ENCODE measurements around the gene DRGX.

Gene DRGX

DNA sequence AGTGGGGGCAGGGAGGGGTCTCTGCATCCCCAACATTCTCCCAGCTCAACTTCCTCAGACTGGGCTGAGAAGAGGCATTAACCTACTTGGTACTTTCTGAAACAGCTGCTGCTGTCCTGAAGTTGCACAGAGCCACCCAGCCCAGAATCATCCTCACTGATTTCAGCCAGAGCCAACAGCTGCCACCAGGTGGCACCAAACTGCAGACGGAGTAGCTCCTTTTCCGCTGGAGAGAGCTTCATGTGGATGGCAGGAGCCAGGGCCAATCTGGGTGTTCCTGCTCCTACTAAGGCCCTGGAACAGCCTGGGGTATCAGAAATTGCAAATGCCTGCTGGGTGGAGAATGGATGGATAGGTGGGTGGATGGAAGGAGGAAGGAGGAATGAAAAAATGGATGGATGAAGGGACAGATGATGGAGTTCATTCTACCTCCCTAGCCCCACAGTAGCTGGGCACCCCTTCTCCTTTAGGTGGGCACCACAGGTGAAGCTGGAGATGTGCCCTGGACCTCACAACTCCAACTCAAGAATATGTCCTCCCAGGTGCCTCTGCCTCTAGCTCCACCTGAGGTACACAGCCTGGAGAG is 11.8 kb upstream of the DRGX start:
- peak; percentile 69 for DNase-seq (ENCODE audit: low read depth)

DNA sequence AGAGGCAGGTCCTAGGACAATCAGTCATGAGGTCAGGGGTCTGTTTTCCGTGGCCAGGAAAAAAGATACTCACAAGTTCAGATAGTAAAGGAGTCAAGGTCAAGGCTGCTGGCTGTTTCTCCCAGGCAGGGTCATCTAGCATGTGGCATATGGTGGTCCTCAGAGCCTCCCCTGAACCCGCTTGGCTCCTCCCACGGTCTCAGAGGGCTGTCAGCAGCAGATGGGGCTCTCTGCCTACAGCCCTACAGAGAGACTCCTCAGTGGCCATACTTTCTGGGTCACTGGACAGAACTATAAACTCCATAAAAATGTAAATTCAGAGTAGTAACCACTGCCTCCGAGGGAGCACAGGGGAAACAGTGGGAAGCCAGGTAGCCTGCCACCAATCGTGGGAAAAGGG is 11.3 kb upstream of the DRGX start:
- no peak for DNase-seq (ENCODE audit: low read depth)

DNA sequence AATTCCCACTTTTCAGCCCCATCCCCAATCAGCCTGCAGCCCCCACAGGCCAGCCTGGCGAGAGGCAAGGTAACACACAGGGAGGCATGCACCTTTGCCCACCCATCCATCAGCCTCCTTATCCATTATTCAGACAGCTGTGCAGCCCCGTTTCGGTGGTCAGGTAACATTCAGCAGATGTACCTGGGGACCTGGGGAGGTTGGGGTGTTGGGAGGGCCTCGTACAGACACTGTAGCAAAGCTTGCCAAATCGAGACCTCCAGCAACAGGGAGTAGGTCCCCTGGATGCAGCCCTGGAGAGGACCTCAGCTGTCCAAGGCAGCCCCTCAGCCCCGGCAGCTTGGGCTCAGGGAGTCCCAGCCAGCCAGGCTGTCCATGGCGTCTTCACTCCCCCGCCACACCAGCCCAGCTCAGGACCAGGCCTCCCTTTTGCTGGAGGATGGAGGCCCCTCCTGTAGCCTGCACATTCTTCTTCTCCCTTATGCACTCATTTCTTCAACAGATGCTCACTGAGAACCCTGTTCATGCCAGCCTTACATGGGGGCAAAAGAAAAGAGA is 8.5 kb upstream of the DRGX start:
- DNase-seq (ENCODE audit: low read depth): no peak

DNA sequence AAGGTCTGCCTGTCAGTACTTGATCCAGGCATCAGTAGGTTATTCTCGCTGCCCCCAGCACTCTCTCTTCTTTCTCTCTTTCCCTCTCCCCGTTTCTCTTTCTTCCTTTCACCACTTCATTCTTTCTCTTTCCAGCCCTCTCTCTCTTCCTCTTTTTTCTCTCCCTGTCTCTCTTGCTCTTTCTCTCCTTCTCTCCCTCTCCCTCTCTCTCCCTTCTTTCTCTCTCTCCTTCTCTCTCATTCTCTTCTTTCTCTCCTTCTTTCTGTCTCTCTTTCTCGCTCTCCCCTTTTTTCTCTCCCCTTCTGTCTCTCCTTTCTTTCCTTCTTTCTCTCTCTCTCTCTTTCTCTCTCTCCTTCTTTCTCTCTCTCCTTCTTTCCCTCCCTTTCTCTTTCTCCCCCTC is 7.5 kb upstream of the DRGX start:
- DNase-seq (ENCODE audit: low read depth): no peak

DNA sequence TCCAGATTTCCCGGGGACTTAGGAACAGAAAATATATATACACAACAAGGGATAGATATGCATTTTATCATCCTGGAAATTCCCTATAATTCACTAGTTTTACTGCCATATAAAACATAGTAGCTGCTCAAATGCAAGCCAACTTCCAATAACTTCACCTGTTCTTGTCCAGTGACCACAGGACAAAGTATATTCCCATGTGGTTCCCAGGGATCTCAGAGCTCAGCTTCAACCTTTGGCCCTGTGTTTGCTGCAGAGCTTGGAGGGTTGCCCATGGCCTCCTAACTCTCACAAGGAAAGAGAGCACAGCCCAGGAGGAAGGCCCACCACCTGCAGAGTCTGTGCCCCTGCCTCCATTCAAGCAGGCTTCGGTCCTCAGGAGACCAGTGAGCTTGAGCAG is 4.5 kb upstream of the DRGX start:
- no peak for DNase-seq (ENCODE audit: low read depth)

DNA sequence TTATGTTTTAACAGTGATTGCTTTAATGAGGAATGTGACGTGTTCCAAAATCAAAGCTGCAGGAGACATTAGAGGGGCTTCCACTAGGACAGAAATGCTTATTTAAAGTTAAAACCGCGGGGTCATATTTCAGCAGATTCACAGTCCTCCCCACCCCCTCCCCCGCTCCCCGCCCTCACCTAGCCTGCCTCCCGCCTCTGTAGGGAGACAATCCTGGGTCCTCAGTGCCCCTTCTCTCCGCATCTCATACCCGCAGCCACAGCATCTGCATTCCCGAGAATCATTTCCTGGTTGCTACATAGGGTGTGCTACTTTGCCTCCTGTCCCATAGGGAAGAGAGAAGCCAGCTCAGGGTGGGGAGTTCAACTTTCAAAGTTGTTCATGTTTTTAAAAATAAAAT is 3.1 kb upstream of the DRGX start:
- DNase-seq (ENCODE audit: low read depth): no peak

DNA sequence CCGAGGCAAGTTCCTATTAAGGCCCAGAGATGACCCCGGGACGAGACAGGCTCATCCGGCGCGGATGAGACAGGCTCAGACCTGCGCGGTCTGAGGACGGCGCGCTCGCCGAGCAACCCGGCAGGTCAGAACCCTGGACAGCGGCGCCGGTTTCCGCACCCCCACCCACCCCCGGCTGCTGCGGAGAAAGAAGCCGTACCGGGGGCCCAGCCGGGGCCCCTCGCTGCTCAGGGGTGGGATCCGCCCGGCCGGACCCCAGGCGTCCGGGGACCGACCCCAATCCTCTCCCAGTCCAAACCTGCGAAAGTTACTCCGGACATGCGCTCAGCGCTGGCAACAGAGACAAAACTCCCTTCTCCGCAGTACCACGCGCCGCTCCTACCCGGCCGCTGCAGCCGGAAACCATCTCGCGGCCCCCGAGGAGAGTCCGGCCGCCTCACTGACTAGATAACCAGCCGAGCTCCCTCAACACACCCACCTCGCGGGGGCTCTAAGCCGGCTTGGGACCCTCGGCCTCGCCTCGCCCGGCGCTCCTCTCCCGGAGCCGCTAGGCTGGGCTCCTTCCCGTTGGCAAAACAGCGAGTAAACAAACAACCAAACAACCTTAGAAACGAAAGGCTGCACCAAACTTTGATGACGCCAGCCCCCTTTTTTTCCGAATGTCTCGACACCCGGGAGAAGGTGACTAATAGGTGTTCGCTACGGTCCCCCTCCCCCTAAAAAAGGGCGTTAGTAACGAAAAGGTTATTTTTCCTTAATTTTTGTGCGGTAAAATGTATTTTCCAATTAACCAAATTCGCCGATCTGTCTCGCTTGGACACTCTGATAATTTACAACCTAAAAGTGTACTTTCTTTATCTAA is 2.3 kb upstream of the DRGX start:
- peak; percentile 36 for DNase-seq (ENCODE audit: low read depth)

DNA sequence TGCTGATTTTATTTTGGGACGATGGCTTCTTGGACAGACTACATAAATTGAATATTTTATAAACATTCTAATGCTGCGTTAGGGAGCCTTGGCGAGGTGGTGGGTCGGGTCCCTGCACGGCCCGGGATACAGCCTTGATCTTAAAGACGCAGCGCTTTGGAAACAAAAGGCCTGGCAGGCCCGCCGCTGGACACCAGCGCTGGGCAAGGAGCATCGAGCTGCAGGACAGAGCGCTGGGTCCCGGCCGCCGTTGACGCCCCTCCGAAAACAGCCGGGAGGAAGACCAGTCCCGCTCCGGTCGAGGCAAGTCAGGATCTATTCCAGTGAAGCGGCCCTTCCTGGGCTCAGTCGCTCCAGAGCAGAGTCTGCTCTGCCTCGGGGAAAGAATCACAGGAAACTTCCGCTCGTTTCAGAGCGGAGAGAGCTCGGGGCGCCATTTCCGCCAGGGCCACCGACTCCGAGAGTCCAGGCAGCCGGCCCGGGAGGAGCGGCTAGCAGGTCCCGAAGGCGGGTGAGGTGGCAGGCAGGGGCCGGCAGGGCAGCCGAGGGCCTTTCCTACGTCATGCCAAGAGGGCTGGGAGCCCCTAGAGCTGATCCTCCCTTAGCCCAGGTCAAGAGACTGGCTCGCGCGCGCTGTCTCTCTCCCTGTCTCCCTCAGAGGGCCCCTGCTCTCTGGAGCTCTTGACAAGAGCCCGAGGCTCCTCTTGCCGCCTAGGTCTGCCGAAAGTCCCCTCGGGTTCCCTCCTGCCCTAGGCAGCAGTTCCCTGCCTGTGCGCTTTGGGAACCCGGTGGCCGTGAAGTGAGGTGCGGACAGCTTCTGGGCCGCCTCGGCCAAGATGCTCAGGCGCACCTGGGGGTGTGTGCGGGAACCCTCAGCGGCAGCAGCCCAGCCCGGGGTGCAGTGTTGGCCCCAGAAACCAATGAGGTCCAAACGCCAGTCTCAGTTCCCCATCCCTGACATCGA is 1.4 kb upstream of the DRGX start:
- DNase-seq (ENCODE audit: low read depth): no peak

DNA sequence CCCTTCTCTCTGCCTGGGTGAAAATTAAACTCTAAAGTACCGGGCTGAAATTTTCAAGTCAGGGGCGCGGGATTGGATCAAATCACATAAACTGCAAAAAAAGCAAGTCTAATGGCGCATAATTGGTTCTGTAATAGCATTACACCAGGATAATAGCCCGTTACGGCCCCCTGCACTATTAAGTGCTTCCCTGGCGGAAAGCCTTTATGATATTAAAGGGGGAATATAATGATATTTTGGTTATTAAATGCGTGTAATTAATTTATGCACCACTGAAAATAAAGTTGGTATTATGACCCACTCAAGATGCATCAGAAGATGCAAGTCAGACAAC is 744 bp upstream of the DRGX start:
- DNase-seq (ENCODE audit: low read depth): no peak

DNA sequence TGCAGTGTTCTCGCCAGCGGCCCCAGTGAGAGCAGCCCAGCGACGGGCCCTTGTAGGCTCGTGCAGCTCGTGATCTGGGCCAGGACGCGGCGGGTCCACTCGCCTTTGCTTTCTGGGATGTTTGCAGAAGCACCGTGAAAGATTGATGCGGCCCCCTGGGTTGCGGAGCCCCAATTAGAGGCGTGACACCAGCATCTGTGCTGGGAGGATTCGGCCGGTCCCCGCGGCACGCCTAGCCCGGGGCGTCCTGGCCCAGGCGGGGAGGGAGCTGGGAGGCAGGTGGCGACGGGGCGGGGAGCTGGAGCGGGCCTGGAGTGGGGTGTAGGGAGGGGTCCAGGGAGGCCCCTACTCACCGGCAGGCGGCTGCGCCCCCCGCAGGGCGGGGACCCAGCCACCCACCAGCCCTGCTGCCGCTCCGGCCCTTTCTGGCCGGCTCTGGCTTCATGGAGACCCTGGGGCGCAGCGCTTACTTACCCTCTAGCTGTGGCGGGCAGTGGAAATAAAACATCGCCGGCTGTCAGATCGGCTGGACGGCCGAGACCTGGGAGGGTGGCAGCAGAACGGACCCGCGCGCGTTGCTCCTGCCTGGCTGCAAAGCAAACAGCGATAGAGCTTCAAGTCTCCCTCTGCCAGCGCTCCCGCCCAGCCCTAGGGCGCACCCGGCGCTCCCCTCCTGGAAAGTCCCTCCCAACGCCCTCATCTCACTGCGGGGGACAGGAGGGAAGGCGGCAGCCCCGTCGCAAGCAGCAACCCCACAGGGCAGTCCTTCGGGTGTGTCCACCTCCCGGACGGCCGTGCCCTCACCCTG is 752 bp downstream of the DRGX start:
- DNase-seq (ENCODE audit: low read depth): no peak

DNA sequence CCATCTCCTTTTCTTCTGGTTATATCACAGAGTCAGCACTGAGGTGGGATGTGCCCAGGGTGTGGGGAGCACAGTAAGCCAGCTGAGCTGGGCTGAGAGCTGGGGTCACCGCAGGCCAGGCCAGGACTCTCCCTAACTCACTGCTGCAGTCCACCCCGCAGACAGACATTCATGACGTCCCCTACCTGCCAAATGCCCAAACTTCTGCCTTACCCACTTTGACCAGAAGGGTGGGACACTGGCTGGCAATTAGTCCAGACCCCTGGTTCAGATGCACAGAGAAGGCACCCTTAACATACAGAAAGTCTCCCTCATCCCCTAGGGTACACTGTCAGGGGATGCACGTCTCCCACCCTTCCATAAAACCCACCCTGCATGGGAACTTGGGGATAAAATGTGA is 2.1 kb downstream of the DRGX start:
- DNase-seq (ENCODE audit: low read depth): no peak

DNA sequence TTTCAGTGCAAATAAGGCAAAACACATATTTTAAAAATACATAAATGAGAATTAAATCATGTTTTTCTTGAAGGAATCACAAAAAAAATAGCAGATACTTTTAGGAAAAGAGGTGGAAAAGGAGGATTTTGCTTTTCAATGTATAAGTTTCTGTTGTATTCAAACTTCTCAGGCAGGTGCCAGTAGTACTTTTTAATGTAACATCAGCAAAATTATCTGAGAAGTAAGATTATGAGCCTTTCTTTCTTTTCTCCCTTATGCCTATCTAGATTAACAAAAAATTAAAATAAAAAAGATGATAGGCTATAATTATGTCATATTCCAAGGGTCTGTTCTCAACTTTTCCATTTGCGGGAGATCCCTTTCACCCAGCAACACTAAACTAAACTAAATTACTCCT is 2.6 kb downstream of the DRGX start:
- DNase-seq (ENCODE audit: low read depth): no peak

DNA sequence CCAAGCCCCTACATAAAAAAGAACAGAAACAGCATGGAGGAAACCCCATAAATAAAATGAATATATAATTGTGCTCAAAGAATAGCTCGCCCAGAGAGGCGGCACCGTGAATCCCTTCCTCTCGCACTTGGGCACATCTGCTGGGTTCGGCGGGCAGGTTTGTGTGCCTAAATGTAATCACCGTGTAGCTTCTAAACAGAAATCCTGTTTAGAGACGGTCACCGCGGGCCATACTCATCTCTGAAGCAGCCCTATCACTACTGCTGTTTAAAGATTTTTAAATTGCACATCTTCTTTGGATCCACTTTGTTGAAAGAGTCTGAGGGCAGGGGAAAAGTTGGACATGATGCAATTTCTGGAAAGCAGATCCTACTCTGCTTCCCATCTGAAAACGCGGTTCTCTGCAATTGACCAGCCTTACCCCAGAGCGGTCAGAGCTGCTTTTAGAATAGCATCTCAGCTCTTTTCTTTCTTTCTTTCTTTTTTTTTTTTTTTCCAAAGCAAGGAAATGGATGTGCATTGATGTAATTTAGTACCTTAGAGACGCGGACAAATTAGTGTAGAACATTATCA is 6.4 kb downstream of the DRGX start:
- DNase-seq (ENCODE audit: low read depth): no peak

DNA sequence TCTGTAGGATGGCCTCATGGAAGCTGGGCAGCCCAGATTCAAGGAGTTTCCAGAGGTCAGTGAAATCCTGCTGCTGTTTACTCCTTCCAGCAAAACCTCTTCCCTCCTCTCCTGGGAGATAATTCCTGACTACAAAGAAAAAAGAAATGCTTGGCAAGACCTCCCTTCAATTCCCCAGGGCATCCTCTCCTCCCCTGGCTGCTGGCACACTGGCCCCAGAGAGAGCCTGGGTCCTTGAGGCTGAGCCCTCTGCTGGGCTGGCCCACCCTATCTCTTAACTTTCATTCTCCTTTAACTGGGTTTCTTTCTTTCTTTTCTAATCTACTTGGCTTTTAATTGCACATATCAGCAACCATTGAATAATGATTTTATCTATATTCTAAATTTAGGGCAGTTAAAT is 7.7 kb downstream of the DRGX start:
- DNase-seq (ENCODE audit: low read depth): no peak

DNA sequence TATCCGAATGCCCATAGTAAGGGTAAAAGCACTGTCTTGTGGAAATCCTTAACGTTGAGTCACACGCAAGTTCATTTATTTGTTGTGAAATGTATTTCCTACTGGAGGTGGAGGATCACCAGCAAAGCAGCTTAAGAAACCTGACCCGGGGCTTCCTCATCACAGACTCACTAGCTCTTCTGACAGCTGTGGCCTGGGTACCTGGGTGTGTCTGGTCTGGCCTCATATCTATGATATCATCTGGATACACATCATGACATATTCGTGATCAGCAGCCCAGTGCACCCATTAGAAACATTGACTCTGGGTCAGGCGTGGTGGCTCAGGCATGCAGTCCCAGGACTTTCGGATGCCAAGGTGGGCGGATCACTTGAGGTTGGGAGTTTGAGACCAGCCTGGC is 8.8 kb downstream of the DRGX start:
- DNase-seq (ENCODE audit: low read depth): no peak

DNA sequence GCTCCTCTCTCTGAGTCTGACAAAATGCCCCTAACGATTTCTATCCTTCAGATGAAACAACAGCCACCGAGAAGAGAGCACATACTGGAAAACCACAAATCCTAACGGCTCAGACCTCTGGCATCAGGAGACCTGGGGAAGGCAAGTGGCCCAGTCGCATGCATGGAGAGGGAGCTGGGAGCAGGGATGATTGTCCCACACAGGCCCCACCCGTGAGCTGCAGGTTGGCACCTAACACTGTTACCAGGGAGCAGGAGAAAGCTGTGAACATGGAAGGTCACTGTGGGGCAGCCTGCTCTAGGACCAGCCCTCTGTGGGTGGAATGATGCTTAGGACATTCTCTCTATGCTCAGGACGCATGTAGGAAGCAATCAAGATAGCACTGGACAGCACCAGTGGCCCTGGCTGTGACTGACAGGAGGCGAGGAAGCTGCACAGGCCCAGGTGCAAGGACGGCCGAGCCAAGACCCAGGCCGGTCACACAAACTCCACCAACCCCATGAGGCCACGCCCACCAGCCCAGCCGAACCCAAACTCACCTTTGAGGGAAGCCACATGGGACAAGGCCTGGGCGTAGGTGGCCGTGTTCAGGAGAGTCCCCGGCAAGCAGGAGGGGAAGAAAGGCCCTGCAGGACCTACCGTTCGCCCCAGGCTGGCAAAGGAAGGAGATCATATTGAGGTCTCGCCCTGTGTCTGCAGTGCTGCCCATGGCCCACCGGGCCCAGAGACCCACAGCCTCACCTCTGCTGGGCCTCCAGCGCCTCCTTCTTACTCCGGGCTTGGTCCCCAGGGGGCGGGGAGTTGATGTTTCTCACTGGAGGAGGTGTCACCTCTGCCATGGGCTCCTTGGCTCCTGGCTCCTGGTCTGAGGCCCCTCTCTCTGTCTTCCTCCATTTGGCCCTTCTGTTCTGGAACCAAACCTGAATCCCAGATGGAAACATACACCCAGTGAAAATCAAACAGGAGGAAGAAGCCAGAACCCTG is 9.7 kb downstream of the DRGX start:
- no peak for DNase-seq (ENCODE audit: low read depth)

DNA sequence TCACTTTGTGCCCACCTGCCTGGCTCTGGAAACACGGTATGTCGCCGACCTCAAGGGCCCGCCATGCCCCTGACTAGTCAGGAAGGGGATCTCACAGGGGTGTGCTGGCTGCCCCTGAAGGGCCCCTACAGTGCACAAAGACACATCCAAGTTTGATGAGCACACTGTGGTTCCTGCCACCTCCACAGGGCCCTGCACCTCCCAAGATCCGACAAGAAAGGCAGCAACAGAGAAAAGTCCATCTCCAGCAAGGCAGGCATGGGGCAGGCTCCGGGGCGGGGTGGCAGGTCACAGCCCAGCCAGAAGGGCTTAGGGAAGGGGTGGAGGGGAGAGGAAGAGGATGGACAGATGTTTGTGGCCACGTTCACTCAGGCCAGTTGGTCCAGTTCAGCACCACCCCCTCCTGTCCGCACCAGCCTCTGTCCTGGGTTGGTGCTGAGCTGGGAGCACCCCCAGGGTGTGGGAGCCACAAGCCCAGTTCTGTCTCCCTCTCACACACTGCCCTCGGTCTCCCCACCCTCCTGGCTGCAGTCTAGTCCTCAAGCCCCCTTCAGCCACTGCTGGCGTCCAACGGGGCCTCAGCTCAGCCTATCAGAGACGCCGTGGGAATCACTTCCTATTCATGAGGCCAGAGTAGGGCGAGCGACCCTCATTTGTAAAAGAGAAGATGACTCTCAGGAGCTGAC is 11.5 kb downstream of the DRGX start:
- DNase-seq (ENCODE audit: low read depth): no peak

DNA sequence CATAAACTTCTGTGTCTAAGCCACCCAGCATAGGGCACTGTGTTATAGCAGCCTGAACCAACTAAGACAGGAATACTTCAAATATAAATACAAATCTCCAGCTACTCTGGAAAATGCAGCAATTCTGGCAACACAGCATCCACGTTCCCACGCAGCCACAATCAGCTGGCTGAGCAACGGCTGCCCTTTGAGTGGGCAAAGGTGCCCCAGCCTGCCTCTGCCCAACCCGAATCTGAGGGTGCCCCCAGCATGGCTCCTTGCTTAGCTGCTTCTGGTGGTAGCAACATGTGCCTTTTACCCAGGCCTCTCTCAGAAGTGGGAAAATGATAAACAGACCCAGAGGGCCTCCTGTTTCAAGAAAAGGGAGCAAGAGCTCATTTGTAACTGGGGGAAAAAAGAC is 12.0 kb downstream of the DRGX start:
- no peak for DNase-seq (ENCODE audit: low read depth)

DNA sequence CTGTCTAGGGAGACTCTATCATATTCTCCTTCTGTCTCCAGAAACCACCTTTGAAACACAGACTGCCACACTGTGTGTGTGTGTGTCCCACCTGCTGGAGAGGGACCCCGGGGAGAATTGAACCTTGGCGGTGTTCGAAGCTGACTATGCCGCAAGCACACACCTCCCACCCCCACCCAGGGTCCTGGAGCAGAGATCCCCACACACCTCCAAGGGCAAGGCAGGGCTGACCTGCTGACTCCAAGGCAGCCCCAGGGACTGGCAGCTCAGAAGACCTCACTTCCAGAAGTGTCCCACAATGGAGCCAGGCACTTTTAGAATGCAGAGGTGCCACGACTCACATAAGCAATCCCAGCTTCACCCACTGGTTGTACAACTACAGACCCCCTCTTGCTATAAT is 13.1 kb downstream of the DRGX start:
- DNase-seq (ENCODE audit: low read depth): no peak

DNA sequence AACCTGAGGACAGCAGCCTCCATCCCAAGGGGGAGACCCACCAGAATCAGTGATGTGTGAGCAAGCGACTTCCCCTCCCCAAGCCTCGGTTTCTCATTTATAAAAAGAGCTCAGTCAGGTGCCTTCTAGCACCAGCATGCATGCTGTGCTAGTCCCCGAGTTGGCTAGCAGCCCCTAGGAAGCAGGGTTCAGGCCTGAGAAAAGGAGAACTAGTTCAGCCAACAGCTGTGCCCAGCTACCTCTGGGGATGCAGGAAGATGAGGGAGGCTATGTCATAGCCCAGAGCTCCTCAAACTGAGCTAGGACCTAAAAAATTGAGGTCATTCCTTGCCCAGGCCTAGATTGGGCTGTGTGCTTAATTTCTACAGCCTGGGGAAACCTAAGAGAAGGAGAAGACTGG is 13.7 kb downstream of the DRGX start:
- DNase-seq (ENCODE audit: low read depth): no peak
